HEK293 (cell line): ENCODE data around the gene ZFP62.

Source experiments
- GLI4 ChIP-seq: fragments of 450-650 bp; formaldehyde crosslinking; IDR thresholded peaks from 2 replicates; pipeline ENCODE4 v1.5.1; 2016; ENCODE audit warnings: missing biosample characterization, missing genetic modification characterization
- GLIS2 ChIP-seq: fragments of 450-650 bp; formaldehyde crosslinking; IDR thresholded peaks from 2 replicates; pipeline ENCODE4 v1.5.1; 2016; ENCODE audit warnings: missing biosample characterization, missing genetic modification characterization
- KLF1 ChIP-seq: fragments of 450-650 bp; formaldehyde crosslinking; IDR thresholded peaks from 2 replicates; pipeline ENCODE4 v1.5.1; 2016; ENCODE audit warnings: missing biosample characterization, missing genetic modification characterization
- REPIN1 ChIP-seq: fragments of 450-650 bp; formaldehyde crosslinking; IDR thresholded peaks from 2 replicates; pipeline ENCODE4 v1.5.1; 2017; ENCODE audit warnings: missing biosample characterization, missing genetic modification characterization, low read depth
- REST ChIP-seq: fragments of 450-650 bp; formaldehyde crosslinking; IDR thresholded peaks from 2 replicates; pipeline ENCODE4 v1.5.1; 2016; ENCODE audit warnings: missing biosample characterization, missing genetic modification characterization
- ZBTB1 ChIP-seq: fragments of 450-650 bp; formaldehyde crosslinking; IDR thresholded peaks from 2 replicates; pipeline ENCODE4 v1.5.1; 2016; ENCODE audit warnings: missing biosample characterization, missing genetic modification characterization
- ZBTB26 ChIP-seq: fragments of 450-650 bp; formaldehyde crosslinking; optimal IDR thresholded peaks from 2 replicates; pipeline ENCODE3; 2016; ENCODE audit warnings: missing biosample characterization, mild to moderate bottlenecking, missing genetic modification characterization
- ZFP37 ChIP-seq: fragments of 450-650 bp; formaldehyde crosslinking; IDR thresholded peaks from 2 replicates; pipeline ENCODE4 v1.5.1; 2016; ENCODE audit warnings: missing biosample characterization, missing genetic modification characterization
- ZNF112 ChIP-seq: fragments of 450-650 bp; formaldehyde crosslinking; IDR thresholded peaks from 2 replicates; pipeline ENCODE4 v1.5.0; 2017; ENCODE audit warnings: missing biosample characterization, missing genetic modification characterization
- ZNF211 ChIP-seq: fragments of 450-650 bp; formaldehyde crosslinking; IDR thresholded peaks from 2 replicates; pipeline ENCODE4 v1.5.1; 2016; ENCODE audit warnings: low read depth, missing biosample characterization, missing genetic modification characterization
- ZNF23 ChIP-seq: fragments of 450-650 bp; formaldehyde crosslinking; IDR thresholded peaks from 2 replicates; pipeline ENCODE4 v1.5.1; 2016; ENCODE audit warnings: missing biosample characterization, missing genetic modification characterization, borderline replicate concordance
- ZNF24 ChIP-seq: fragments of 450-650 bp; formaldehyde crosslinking; IDR thresholded peaks from 2 replicates; pipeline ENCODE4 v1.5.1; 2016; ENCODE audit warnings: missing biosample characterization, missing genetic modification characterization
- ZNF366 ChIP-seq: fragments of 450-650 bp; formaldehyde crosslinking; conservative IDR thresholded peaks from 2 replicates; pipeline ENCODE4 v1.5.1; 2016; ENCODE audit warnings: missing biosample characterization, missing genetic modification characterization
- ZNF394 ChIP-seq: fragments of 450-650 bp; formaldehyde crosslinking; IDR thresholded peaks from 2 replicates; pipeline ENCODE4 v1.5.1; 2016; ENCODE audit warnings: missing biosample characterization, missing genetic modification characterization, mild to moderate bottlenecking, moderate library complexity, borderline replicate concordance
- ZNF449 ChIP-seq: fragments of 450-650 bp; formaldehyde crosslinking; IDR thresholded peaks from 2 replicates; pipeline ENCODE4 v1.5.1; 2017; ENCODE audit warnings: missing biosample characterization, mild to moderate bottlenecking, missing genetic modification characterization, moderate library complexity
- ZNF48 ChIP-seq: fragments of 450-650 bp; formaldehyde crosslinking; IDR thresholded peaks from 2 replicates; pipeline ENCODE4 v1.5.1; 2016; ENCODE audit warnings: missing biosample characterization, missing genetic modification characterization
- ZNF510 ChIP-seq: fragments of 450-650 bp; formaldehyde crosslinking; IDR thresholded peaks from 2 replicates; pipeline ENCODE4 v1.5.1; 2018; ENCODE audit warnings: mild to moderate bottlenecking, missing genetic modification characterization, missing biosample characterization; ENCODE audit not compliant: insufficient replicate concordance
- ZNF514 ChIP-seq: fragments of 450-650 bp; formaldehyde crosslinking; IDR thresholded peaks from 2 replicates; pipeline ENCODE4 v1.5.1; 2016; ENCODE audit warnings: missing biosample characterization, missing genetic modification characterization
- ZNF654 ChIP-seq: fragments of 450-650 bp; formaldehyde crosslinking; IDR thresholded peaks from 2 replicates; pipeline ENCODE4 v1.5.1; 2016; ENCODE audit warnings: low read depth, missing biosample characterization, missing genetic modification characterization
- ZSCAN23 ChIP-seq: fragments of 450-650 bp; formaldehyde crosslinking; IDR thresholded peaks from 2 replicates; pipeline ENCODE4 v1.5.1; 2016; ENCODE audit warnings: missing biosample characterization, missing genetic modification characterization
- TF ChIP-seq, protein P1 (sequence below): fragments of 450-650 bp; formaldehyde crosslinking; IDR thresholded peaks from 2 replicates; pipeline ENCODE4 v1.5.1; 2016; ENCODE audit warnings: missing biosample characterization, missing genetic modification characterization
- TF ChIP-seq, protein P2 (sequence below): IDR thresholded peaks from 2 replicates; pipeline ENCODE4 v1.6.1; 2011; ENCODE audit warnings: mild to moderate bottlenecking, low read depth, low read length, borderline replicate concordance
- TF ChIP-seq, protein P3 (sequence below): fragments of 450-650 bp; formaldehyde crosslinking; conservative IDR thresholded peaks from 2 replicates; pipeline ENCODE4 v1.5.1; 2016; ENCODE audit warnings: low read depth, missing biosample characterization, missing genetic modification characterization

The ZFP62 gene

GRCh38 chr5:180802325-180803180, 58.5 kb downstream of the ZFP62 start, which contains the start of gene MGAT1 (continued):
- peak; percentile 41; the same call in 1 of the 2 replicates for TF ChIP-seq REST (tag by site-specific recombination)
- no peak for TF ChIP-seq ZBTB1 (tag by site-specific recombination)
- TF ChIP-seq ZNF48 (tag by site-specific recombination), result no peak
- TF ChIP-seq ZNF24 (tag by site-specific recombination), result peak; percentile 29; the same call in 1 of the 2 replicates
- no peak for TF ChIP-seq ZSCAN23 (tag by site-specific recombination)
- no peak for TF ChIP-seq ZNF211 (tag by site-specific recombination)
- no peak for TF ChIP-seq ZNF510
- TF ChIP-seq ZNF112 (tag by site-specific recombination), result no peak
- TF ChIP-seq ZNF366 (tag by site-specific recombination), result no peak
- TF ChIP-seq, protein P1, sequence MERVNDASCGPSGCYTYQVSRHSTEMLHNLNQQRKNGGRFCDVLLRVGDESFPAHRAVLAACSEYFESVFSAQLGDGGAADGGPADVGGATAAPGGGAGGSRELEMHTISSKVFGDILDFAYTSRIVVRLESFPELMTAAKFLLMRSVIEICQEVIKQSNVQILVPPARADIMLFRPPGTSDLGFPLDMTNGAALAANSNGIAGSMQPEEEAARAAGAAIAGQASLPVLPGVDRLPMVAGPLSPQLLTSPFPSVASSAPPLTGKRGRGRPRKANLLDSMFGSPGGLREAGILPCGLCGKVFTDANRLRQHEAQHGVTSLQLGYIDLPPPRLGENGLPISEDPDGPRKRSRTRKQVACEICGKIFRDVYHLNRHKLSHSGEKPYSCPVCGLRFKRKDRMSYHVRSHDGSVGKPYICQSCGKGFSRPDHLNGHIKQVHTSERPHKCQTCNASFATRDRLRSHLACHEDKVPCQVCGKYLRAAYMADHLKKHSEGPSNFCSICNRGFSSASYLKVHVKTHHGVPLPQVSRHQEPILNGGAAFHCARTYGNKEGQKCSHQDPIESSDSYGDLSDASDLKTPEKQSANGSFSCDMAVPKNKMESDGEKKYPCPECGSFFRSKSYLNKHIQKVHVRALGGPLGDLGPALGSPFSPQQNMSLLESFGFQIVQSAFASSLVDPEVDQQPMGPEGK (tag by site-specific recombination), result peak; percentile 58
- no peak for TF ChIP-seq ZNF654
- no peak for TF ChIP-seq ZNF23 (tag by site-specific recombination)
- TF ChIP-seq ZNF449 (tag by site-specific recombination), result no peak
- TF ChIP-seq ZBTB26 (tag by site-specific recombination), result peak; percentile 88
- TF ChIP-seq, protein P2, sequence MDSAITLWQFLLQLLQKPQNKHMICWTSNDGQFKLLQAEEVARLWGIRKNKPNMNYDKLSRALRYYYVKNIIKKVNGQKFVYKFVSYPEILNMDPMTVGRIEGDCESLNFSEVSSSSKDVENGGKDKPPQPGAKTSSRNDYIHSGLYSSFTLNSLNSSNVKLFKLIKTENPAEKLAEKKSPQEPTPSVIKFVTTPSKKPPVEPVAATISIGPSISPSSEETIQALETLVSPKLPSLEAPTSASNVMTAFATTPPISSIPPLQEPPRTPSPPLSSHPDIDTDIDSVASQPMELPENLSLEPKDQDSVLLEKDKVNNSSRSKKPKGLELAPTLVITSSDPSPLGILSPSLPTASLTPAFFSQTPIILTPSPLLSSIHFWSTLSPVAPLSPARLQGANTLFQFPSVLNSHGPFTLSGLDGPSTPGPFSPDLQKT, result no peak
- TF ChIP-seq, protein P3, sequence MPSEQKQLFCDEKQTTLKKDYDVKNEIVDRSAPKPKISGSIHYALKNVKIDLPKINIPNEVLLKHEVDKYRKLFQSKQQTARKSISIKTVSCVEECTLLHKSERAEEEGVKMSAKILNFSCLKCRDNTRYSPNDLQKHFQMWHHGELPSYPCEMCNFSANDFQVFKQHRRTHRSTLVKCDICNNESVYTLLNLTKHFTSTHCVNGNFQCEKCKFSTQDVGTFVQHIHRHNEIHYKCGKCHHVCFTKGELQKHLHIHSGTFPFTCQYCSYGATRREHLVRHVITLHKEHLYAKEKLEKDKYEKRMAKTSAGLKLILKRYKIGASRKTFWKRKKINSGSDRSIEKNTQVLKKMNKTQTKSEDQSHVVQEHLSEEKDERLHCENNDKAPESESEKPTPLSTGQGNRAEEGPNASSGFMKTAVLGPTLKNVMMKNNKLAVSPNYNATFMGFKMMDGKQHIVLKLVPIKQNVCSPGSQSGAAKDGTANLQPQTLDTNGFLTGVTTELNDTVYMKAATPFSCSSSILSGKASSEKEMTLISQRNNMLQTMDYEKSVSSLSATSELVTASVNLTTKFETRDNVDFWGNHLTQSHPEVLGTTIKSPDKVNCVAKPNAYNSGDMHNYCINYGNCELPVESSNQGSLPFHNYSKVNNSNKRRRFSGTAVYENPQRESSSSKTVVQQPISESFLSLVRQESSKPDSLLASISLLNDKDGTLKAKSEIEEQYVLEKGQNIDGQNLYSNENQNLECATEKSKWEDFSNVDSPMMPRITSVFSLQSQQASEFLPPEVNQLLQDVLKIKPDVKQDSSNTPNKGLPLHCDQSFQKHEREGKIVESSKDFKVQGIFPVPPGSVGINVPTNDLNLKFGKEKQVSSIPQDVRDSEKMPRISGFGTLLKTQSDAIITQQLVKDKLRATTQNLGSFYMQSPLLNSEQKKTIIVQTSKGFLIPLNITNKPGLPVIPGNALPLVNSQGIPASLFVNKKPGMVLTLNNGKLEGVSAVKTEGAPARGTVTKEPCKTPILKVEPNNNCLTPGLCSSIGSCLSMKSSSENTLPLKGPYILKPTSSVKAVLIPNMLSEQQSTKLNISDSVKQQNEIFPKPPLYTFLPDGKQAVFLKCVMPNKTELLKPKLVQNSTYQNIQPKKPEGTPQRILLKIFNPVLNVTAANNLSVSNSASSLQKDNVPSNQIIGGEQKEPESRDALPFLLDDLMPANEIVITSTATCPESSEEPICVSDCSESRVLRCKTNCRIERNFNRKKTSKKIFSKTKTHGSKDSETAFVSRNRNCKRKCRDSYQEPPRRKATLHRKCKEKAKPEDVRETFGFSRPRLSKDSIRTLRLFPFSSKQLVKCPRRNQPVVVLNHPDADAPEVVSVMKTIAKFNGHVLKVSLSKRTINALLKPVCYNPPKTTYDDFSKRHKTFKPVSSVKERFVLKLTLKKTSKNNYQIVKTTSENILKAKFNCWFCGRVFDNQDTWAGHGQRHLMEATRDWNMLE, result no peak
- peak; percentile 80 for TF ChIP-seq ZFP37 (tag by site-specific recombination)
- TF ChIP-seq GLIS2 (tag by site-specific recombination), result peak; percentile 35; the same call in 1 of the 2 replicates
- TF ChIP-seq ZNF514 (tag by site-specific recombination), result no peak
- TF ChIP-seq KLF1 (tag by site-specific recombination), result peak; percentile 73
- peak; percentile 37; the same call in 1 of the 2 replicates for TF ChIP-seq ZNF394 (tag by site-specific recombination)
- TF ChIP-seq REPIN1, result no peak
- no peak for TF ChIP-seq GLI4 (tag by site-specific recombination)
